Stomach smooth muscle (tissue), 2 donors: ENCODE data around the gene RABGEF1.
"Not testable (repeated sequence)": the region's sequence is repeated elsewhere in the genome, so short reads cannot be mapped to it uniquely, and the experiment has no call there.

Source experiments
- H3K27ac ChIP-seq: one replicate; pipeline ENCODE4 v1.7.0; 2013; ENCODE audit warnings: mild to moderate bottlenecking, low read length, inconsistent platforms
- H3K27me3 ChIP-seq, 2 donors: one replicate each; pipeline ENCODE4 v1.7.0; 2013; ENCODE audit warnings: low read length in 2 of 2; ENCODE audit not compliant: insufficient read depth in 2 of 2, control insufficient read depth in 1 of 2
- H3K36me3 ChIP-seq, 2 donors: one replicate each; pipeline ENCODE4 v1.7.0; 2013; ENCODE audit warnings: low read length in 2 of 2; ENCODE audit not compliant: control insufficient read depth in 2 of 2, insufficient read depth in 2 of 2
- H3K4me1 ChIP-seq: one replicate; pipeline ENCODE4 v1.7.0; 2013; ENCODE audit warnings: low read length; ENCODE audit not compliant: control insufficient read depth, insufficient read depth
- H3K4me3 ChIP-seq, 2 donors: one replicate each; pipeline ENCODE4 v1.7.0; 2013; ENCODE audit warnings: low read length in 2 of 2
- H3K9ac ChIP-seq, 2 donors: one replicate each; pipeline ENCODE4 v1.7.0; 2013; ENCODE audit warnings: low read length in 2 of 2, mild to moderate bottlenecking in 1 of 2
- H3K9me3 ChIP-seq, 2 donors: one replicate each; pipeline ENCODE4 v1.7.0; 2013; ENCODE audit warnings: low read length in 2 of 2; ENCODE audit not compliant: control insufficient read depth in 2 of 2
- donor health status: healthy.
- donor health status: Pancreatic carcinoma.

RABGEF1 gene

GRCh38 chr7:66807736-66808135, 67.2 kb downstream of the RABGEF1 start:
- H3K9ac ChIP-seq, result no peak overlapping the region
- no peaks in the 10 kb centered on the region for H3K27me3 ChIP-seq
- H3K9me3 ChIP-seq, result no peaks in the 10 kb centered on the region
- H3K4me1 ChIP-seq, result no peaks in the 10 kb centered on the region
- no peak overlapping the region for H3K4me3 ChIP-seq
- H3K27ac ChIP-seq, result no peak overlapping the region
- peaks cover 46 to 51% of the 10 kb centered on the region in 2 donors for H3K36me3 ChIP-seq

- Histone ChIP-seq H3K4me1 (no peaks in the 10 kb centered on the region), H3K27ac (no peak overlapping the region), H3K9me3 (no peaks in the 10 kb centered on the region), H3K4me3 (no peak overlapping the region), H3K27me3 (no peaks in the 10 kb centered on the region), H3K36me3 (peaks cover 38 to 44% of the 10 kb centered on the region in 2 donors), H3K9ac (no peak overlapping the region)
Measured at GRCh38 chr7:66810716-66811115, 70.2 kb downstream of the RABGEF1 start.

- H3K27ac ChIP-seq, H3K9me3 ChIP-seq, H3K27me3 ChIP-seq, H3K9ac ChIP-seq, H3K4me3 ChIP-seq, H3K4me1 ChIP-seq: not testable (repeated sequence)
- H3K36me3 ChIP-seq, result peaks cover 6 to 11% of the 10 kb centered on the region in 2 donors
Measured at GRCh38 chr7:66815186-66815875, 74.8 kb downstream of the RABGEF1 start.

GRCh38 chr7:66815951-66816350, 75.4 kb downstream of the RABGEF1 start:
- Histone ChIP-seq H3K27me3 (no peaks in the 10 kb centered on the region), H3K36me3 (peaks cover under 1 to 5% of the 10 kb centered on the region in 2 donors), H3K4me1 (no peaks in the 10 kb centered on the region), H3K4me3 (no peak overlapping the region), H3K9me3 (no peaks in the 10 kb centered on the region), H3K9ac (no peak overlapping the region), H3K27ac (no peak overlapping the region)

- H3K4me3 ChIP-seq, H3K36me3 ChIP-seq, H3K9ac ChIP-seq, H3K27ac ChIP-seq, H3K4me1 ChIP-seq, H3K9me3 ChIP-seq, H3K27me3 ChIP-seq: not testable (repeated sequence)
Measured at GRCh38 chr7:66816658-66817057, 76.1 kb downstream of the RABGEF1 start.

GRCh38 chr7:66817208-66817795, 76.8 kb downstream of the RABGEF1 start:
- H3K27me3 ChIP-seq, H3K9ac ChIP-seq, H3K9me3 ChIP-seq, H3K4me3 ChIP-seq, H3K36me3 ChIP-seq, H3K4me1 ChIP-seq, H3K27ac ChIP-seq: not testable (repeated sequence)

- not testable (repeated sequence) for H3K9me3 ChIP-seq, H3K4me3 ChIP-seq, H3K9ac ChIP-seq, H3K27ac ChIP-seq, H3K27me3 ChIP-seq, H3K36me3 ChIP-seq, H3K4me1 ChIP-seq
Measured at GRCh38 chr7:66817956-66818355, 77.4 kb downstream of the RABGEF1 start.

GRCh38 chr7:66824041-66824440, 83.5 kb downstream of the RABGEF1 start:
- Histone ChIP-seq H3K27ac (no peak overlapping the region), H3K36me3 (no peaks in the 10 kb centered on the region), H3K4me3 (no peak overlapping the region), H3K9ac (no peak overlapping the region), H3K27me3 (no peaks in the 10 kb centered on the region), H3K4me1 (no peaks in the 10 kb centered on the region), H3K9me3 (peaks cover 0 to 8% of the 10 kb centered on the region in 2 donors)

- not testable (repeated sequence) for H3K27me3 ChIP-seq, H3K4me3 ChIP-seq, H3K4me1 ChIP-seq, H3K9me3 ChIP-seq, H3K9ac ChIP-seq, H3K36me3 ChIP-seq, H3K27ac ChIP-seq
Measured at GRCh38 chr7:66825538-66825937, 85.0 kb downstream of the RABGEF1 start.

GRCh38 chr7:66826649-66827048, 86.1 kb downstream of the RABGEF1 start:
- H3K27ac ChIP-seq, result no peak overlapping the region
- H3K9me3 ChIP-seq, result peaks cover 0 to 8% of the 10 kb centered on the region in 2 donors
- no peak overlapping the region for H3K9ac ChIP-seq
- no peaks in the 10 kb centered on the region for H3K27me3 ChIP-seq
- H3K4me1 ChIP-seq, result no peaks in the 10 kb centered on the region
- no peaks in the 10 kb centered on the region for H3K36me3 ChIP-seq
- H3K4me3 ChIP-seq, result no peak overlapping the region

- H3K36me3 ChIP-seq, H3K4me1 ChIP-seq, H3K4me3 ChIP-seq, H3K9ac ChIP-seq, H3K9me3 ChIP-seq, H3K27ac ChIP-seq, H3K27me3 ChIP-seq: not testable (repeated sequence)
Measured at GRCh38 chr7:66830976-66831375, 90.4 kb downstream of the RABGEF1 start.
